NCI-H2227 (cell line): ENCODE data around the gene GLYATL1.
"Not testable (repeated sequence)": the region's sequence is repeated elsewhere in the genome, so short reads cannot be mapped to it uniquely, and the experiment has no call there.

ENCODE experiments used
- DNase-seq: peaks from one replicate; lab custom pipeline; 2025; ENCODE audit not compliant: unreplicated experiment; lab: John Stamatoyannopoulos, UW

The GLYATL1 gene

GRCh38 chr11:58994171-58994570, 54.9 kb downstream of the GLYATL1 start:
- DNase-seq: no peak

- DNase-seq: no peak
These were observed 59.4 kb downstream of the GLYATL1 start for GRCh38 chr11:58998480-58999290.

- DNase-seq: no peak
These were observed 60.0 kb downstream of the GLYATL1 start for GRCh38 chr11:58999291-58999680.

GRCh38 chr11:59000003-59000402, 60.7 kb downstream of the GLYATL1 start:
- DNase-seq: no peak

- DNase-seq: not testable (repeated sequence)
These were observed 62.7 kb downstream of the GLYATL1 start for GRCh38 chr11:59002006-59002405.
